ENCODE data around the gene PPM1A.

The PPM1A gene

DNA sequence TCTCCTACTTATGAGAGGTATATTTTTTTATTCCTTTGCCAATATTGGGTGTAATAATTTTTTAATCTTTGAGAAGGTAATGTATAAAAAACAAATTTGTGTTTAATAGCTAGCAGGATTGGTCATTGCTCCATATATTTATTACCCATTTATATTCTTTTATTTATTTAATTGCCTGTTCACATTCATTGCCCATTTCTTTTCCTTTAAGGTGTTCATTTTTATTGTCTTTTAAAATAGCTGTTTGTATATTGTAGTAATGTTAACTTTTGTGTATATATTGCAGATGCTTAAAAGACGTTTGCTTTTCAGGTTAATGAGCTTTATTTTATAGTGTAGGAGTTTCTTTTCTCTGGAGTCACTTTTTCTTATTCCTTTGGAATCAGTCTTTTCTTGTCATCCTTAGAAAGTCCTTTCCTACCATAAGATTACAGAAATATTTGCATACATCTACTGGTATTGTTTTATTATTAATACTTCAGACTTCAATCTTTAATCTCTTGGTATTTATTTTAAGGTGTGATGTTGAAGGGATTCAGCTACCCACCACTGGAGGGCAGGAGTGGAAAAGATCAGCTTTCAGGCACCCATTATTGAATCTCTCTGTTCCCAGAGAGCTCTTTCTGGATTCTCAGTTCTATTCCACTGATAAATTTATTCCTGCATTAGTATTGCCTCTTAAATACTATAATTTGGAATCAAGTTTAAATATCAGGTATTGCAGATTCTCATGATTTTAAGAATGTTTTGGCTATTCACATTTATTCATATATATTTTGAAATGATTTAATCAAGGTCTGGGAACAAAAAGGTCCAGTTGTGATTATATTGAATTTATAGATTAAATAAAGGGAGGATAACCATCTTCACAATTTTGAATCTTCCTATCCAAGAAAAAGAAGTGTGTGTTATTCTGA lies 17.3 kb downstream of the PPM1A start:
- Histone ChIP-seq H3K79me2 (peaks cover 38% of the 10 kb centered on the region), H3K4me3 (ENCODE audit: low read depth, low read length) (no peak overlapping the region), H3K4me2 (ENCODE audit: low read length) (no peak overlapping the region), H3K27ac (no peak overlapping the region), H3K4me1 (peaks cover under 1% of the 10 kb centered on the region), H3K9ac (no peak overlapping the region), H3K36me3 (ENCODE audit: control insufficient read depth, insufficient read depth, low read length) (no peaks in the 10 kb centered on the region), H3K27me3 (ENCODE audit: control insufficient read depth, insufficient read depth, low read length) (no peaks in the 10 kb centered on the region), H2AFZ (no peak overlapping the region), H3K9me3 (ENCODE audit: control insufficient read depth, low read length) (no peaks in the 10 kb centered on the region)
- TF ChIP-seq, protein P1, sequence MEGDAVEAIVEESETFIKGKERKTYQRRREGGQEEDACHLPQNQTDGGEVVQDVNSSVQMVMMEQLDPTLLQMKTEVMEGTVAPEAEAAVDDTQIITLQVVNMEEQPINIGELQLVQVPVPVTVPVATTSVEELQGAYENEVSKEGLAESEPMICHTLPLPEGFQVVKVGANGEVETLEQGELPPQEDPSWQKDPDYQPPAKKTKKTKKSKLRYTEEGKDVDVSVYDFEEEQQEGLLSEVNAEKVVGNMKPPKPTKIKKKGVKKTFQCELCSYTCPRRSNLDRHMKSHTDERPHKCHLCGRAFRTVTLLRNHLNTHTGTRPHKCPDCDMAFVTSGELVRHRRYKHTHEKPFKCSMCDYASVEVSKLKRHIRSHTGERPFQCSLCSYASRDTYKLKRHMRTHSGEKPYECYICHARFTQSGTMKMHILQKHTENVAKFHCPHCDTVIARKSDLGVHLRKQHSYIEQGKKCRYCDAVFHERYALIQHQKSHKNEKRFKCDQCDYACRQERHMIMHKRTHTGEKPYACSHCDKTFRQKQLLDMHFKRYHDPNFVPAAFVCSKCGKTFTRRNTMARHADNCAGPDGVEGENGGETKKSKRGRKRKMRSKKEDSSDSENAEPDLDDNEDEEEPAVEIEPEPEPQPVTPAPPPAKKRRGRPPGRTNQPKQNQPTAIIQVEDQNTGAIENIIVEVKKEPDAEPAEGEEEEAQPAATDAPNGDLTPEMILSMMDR (IDR thresholded peaks at IDR 0.05): peak; percentile 44

DNA sequence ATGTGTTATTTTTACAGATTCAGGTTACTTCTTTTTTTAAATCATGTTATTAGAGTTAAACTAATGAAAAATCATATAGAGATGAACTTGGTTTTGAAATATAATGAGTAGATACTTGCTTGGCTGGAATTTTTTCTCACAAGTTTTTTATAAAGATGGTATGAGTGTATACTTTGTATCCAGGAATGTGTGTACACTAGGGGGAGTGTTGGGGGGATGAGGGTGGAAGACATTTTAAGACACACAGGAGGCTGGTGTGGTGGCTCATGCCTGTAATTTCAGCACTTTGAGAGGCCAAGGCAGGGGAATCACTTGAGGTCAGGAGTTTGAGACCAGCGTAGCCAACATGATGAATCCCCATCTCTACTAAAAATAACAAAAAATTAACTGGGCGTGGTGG lies 23.2 kb downstream of the PPM1A start:
- TF ChIP-seq, protein P1 (IDR thresholded peaks at IDR 0.05): no peak
- Histone ChIP-seq H3K4me1 (peaks cover 15% of the 10 kb centered on the region), H3K36me3 (ENCODE audit: control insufficient read depth, insufficient read depth, low read length) (no peaks in the 10 kb centered on the region)

DNA sequence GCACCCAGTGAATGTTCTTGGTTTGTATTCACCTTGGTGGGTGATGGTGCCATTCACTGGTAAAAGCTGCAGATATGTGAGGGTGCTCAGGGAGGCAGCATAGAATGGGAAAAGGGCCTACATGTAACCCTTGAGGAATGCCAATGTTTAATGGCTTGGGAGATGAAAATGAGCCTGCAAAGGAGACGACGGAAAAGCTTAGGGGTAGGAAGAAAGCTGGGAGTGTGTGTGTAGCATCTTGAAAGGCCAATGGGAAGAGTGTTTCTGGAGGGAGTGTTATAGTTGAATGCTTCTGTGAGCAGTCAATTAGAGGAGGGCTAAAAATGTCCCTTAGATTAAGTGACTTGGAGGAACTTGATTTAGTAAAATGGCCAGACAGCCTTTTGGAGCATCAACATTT lies 24.9 kb downstream of the PPM1A start:
- TF ChIP-seq, protein P1 (IDR thresholded peaks at IDR 0.05): no peak
- Histone ChIP-seq H3K27me3 (ENCODE audit: control insufficient read depth, insufficient read depth, low read length) (no peaks in the 10 kb centered on the region), H3K36me3 (ENCODE audit: control insufficient read depth, insufficient read depth, low read length) (no peaks in the 10 kb centered on the region), H3K4me1 (peaks cover 15% of the 10 kb centered on the region), H2AFZ (no peak overlapping the region), H3K4me3 (ENCODE audit: low read depth, low read length) (no peak overlapping the region), H3K9ac (no peak overlapping the region), H3K9me3 (ENCODE audit: control insufficient read depth, low read length) (no peaks in the 10 kb centered on the region), H3K4me2 (ENCODE audit: low read length) (no peak overlapping the region), H3K27ac (no peak overlapping the region), H3K79me2 (peaks cover 45% of the 10 kb centered on the region)

More for the DNA sequence above, 23.2 kb downstream of the PPM1A start:
- no peak overlapping the region for H3K4me2 ChIP-seq (ENCODE audit: low read length)
- H3K27ac ChIP-seq: no peak overlapping the region
- peaks cover 40% of the 10 kb centered on the region for H3K79me2 ChIP-seq
- no peak overlapping the region for H3K4me3 ChIP-seq (ENCODE audit: low read depth, low read length)
- no peak overlapping the region for H2AFZ ChIP-seq
- no peaks in the 10 kb centered on the region for H3K27me3 ChIP-seq (ENCODE audit: control insufficient read depth, insufficient read depth, low read length)
- no peaks in the 10 kb centered on the region for H3K9me3 ChIP-seq (ENCODE audit: control insufficient read depth, low read length)
- no peak overlapping the region for H3K9ac ChIP-seq

DNA sequence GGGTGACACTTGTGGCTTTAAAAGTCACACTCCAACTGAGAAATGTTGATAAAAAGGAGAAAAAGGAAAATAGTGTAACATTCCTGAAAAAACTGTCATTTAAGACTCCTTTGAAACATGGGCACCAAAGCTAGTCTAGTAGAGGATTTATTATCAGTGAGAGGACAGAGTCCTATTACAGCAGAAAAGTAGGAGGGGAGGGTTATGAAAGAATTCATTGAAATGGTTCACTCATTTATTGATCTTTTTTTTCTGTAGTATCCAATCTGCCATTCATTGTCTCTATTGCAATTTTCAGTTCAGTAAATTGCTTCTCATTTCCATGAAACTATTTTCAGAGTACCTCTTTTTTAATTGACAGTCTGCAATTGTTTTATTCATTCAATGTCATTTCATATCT lies 25.4 kb downstream of the PPM1A start:
- H3K36me3 ChIP-seq (ENCODE audit: control insufficient read depth, insufficient read depth, low read length): no peaks in the 10 kb centered on the region
- no peak overlapping the region for H2AFZ ChIP-seq
- H3K9ac ChIP-seq: no peak overlapping the region
- peaks cover 15% of the 10 kb centered on the region for H3K4me1 ChIP-seq
- TF ChIP-seq, protein P1 (IDR thresholded peaks at IDR 0.05): no peak
- H3K4me3 ChIP-seq (ENCODE audit: low read depth, low read length): no peak overlapping the region
- no peaks in the 10 kb centered on the region for H3K27me3 ChIP-seq (ENCODE audit: control insufficient read depth, insufficient read depth, low read length)
- H3K4me2 ChIP-seq (ENCODE audit: low read length): no peak overlapping the region
- H3K27ac ChIP-seq: no peak overlapping the region
- H3K9me3 ChIP-seq (ENCODE audit: control insufficient read depth, low read length): no peaks in the 10 kb centered on the region
- peaks cover 45% of the 10 kb centered on the region for H3K79me2 ChIP-seq
